ENCODE data around the gene TMEFF2. TPM values are rescaled to one million over a fixed set of nuclear protein-coding genes. Genes with fewer than 3 reads are reported as not detected.

Gene TMEFF2
- total and polyA plus RNA-seq, 2 of the 4 experiments (the other 2 are of a cell fraction), result 1.3 to 3.0 TPM

DNA sequence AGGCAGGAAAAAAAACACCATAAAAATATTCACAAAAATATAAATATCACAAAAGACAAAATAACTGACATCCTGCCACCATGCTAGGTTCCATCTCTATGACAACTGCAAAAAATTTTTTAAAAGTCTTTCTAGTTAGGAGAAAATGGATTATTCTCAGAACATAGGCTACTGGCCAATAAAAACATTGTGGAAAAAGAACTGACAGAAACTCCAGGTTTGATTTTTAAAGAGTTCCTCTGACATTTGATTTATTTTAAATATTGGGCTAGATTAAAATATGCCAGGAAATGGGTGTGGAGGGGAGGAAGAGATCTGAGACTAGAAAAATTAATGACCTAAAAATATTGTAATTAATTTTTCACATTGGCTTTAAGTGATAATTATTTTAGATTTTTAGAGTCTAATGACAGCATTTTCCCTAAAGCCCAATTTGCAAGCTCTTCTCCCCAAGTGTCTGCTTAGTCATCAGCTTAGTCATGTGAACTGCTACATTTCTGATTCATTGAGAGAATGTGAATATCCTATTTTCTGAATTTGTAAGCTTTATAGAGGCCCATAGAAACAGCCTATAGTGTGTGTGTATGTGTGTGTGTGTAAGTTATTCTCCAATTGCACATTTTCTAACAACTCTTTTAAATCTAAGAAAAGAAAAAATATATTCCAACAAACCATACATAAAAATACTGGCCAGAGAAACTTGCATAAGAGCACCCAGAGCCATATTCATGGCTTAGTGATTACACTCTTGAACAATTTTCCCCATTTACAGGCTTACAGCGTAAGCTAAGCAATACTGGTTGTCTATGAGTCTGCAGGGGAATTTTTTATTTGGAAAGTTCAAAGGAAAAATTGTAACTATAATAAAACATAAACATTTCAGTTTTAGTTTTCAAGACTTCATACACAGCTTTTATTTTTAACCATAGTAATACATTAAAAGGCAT, 48.4 kb downstream of the TMEFF2 start:
- H2AK5ac ChIP-seq (ENCODE audit: low read depth, low read length), result no peak overlapping the region
- H3K23ac ChIP-seq (ENCODE audit: low read depth, low read length), result no peak overlapping the region
- BruUV-seq (replicated peaks), result no TSS peak
- no peaks in the 10 kb centered on the region for H3K9me3 ChIP-seq (ENCODE audit: control insufficient read depth, insufficient read depth, low read length)
- DNase-seq (peak; percentile 81), ATAC-seq (ENCODE audit: low read depth) (peak; percentile 66)
- H3K4ac ChIP-seq (ENCODE audit: low read depth, low read length), result no peak overlapping the region
- no peak overlapping the region for H4K8ac ChIP-seq (ENCODE audit: low read depth in 2 of 2, low read length in 2 of 2)
- in situ Hi-C loops (cut with MboI; ENCODE audit: low sequenced_read_pairs) (no loop called here), dilution Hi-C loops (cut with HindIII; ENCODE audit: low sequenced_read_pairs, unreplicated experiment) (no loop called here), intact Hi-C loops (cut with micrococcal nuclease) (no loop called here)
- WGBS, 2 experiments (ENCODE audit: extremely low coverage in 2 of 2, insufficient read length in 1 of 2), result no CpG with 5 or more reads among the region's 1 CpG
- no peak overlapping the region for H2AFZ ChIP-seq (replicated peaks; ENCODE audit: low read length, poor library complexity)
- no peak overlapping the region for H2BK120ac ChIP-seq (ENCODE audit: low read depth, low read length)
- H3K4me2 ChIP-seq (ENCODE audit: low read depth, low read length), result no peak overlapping the region
- H3K18ac ChIP-seq (ENCODE audit: low read depth, low read length), result peak overlapping the region; percentile 33; the same call in 1 of the 2 replicates
- CTCF ChIA-PET, result interaction anchor here (0.6 to 1.0 kb wide), 3 partner anchors 18 to 347 kb away, joined by 3 read pairs; no protein-coding TSS in a partner anchor
- POLR2A ChIA-PET (ENCODE audit: unreplicated experiment), result no interaction called here
- no peak overlapping the region for H3K27ac ChIP-seq (ENCODE audit: insufficient read depth, low read length)
- no peak overlapping the region; the same call in 1 of the 2 replicates for H3K56ac ChIP-seq (ENCODE audit: extremely low read depth, insufficient read depth, low read length)
- H4K91ac ChIP-seq (ENCODE audit: insufficient read depth, low read depth, low read length), result no peak overlapping the region
- H4K20me1 ChIP-seq (ENCODE audit: insufficient read depth, low read length), result no peaks in the 10 kb centered on the region
- H3K79me1 ChIP-seq (ENCODE audit: low read depth in 1 of 2, low read length in 2 of 2), result no peaks in the 10 kb centered on the region
- H4K5ac ChIP-seq (ENCODE audit: low read depth, low read length), result no peak overlapping the region
- H2BK20ac ChIP-seq (ENCODE audit: low read depth, low read length), result no peak overlapping the region
- no peaks in the 10 kb centered on the region for H3K36me3 ChIP-seq (ENCODE audit: control insufficient read depth, insufficient read depth, low read length)
- peak overlapping the region; percentile 1 for H2BK5ac ChIP-seq (ENCODE audit: low read depth, low read length, poor library complexity, severe bottlenecking)
- H2AK9ac ChIP-seq (replicated peaks; ENCODE audit: low read depth, low read length, poor library complexity), result no peak overlapping the region
- no peak overlapping the region for H3K9ac ChIP-seq (ENCODE audit: low read depth, low read length)
- H3K4me1 ChIP-seq (ENCODE audit: control insufficient read depth, insufficient read depth, low read length), result peaks cover 8% of the 10 kb centered on the region
- no peaks in the 10 kb centered on the region for H3K27me3 ChIP-seq (ENCODE audit: control insufficient read depth, insufficient read depth, low read length)
- TF ChIP-seq CHD1 (IDR thresholded peaks at IDR 0.05; ENCODE audit: low read depth, low read length) (no peak), FOS (IDR thresholded peaks at IDR 0.05; ENCODE audit: low read depth, low read length) (peak; percentile 58), MAZ (IDR thresholded peaks at IDR 0.05; ENCODE audit: borderline replicate concordance, low read depth, low read length) (no peak)
- no peak overlapping the region for H2BK15ac ChIP-seq (ENCODE audit: low read depth, low read length)
- H3K14ac ChIP-seq (replicated peaks; ENCODE audit: low read depth, low read length), result 0 out of 2 replicates have a peak overlapping the region, but pooled peaks have one; percentile 35
- peaks cover 3% of the 10 kb centered on the region; the same call in 1 of the 2 replicates for H3K9me1 ChIP-seq (ENCODE audit: insufficient read depth, low read length)
- H3K4me3 ChIP-seq (ENCODE audit: insufficient read depth, low read depth, low read length), result no peak overlapping the region

Measured in IMR-90 (cell line).